Measurements from ENCODE around the gene PSG4.
"Not testable (repeated sequence)": the region's sequence is repeated elsewhere in the genome, so short reads cannot be mapped to it uniquely, and the experiment has no call there.

Gene PSG4

GRCh38 chr19:43198686-43199419 lies 6.6 kb downstream of the PSG4 start:
- DNase-seq (ENCODE audit: low read depth): not testable (repeated sequence)

GRCh38 chr19:43197666-43198397 lies 7.6 kb downstream of the PSG4 start:
- not testable (repeated sequence) for DNase-seq (ENCODE audit: low read depth)

- not testable (repeated sequence) for DNase-seq (ENCODE audit: low read depth)
Measured at GRCh38 chr19:43194397-43194796, 11.0 kb downstream of the PSG4 start.

- DNase-seq (ENCODE audit: low read depth): not testable (repeated sequence)
Measured at GRCh38 chr19:43192381-43193155, 12.9 kb downstream of the PSG4 start.

GRCh38 chr19:43188092-43188491 lies 17.3 kb downstream of the PSG4 start:
- DNase-seq (ENCODE audit: low read depth): not testable (repeated sequence)

GRCh38 chr19:43186311-43186935 lies 19.0 kb downstream of the PSG4 start, which contains the start of gene PSG5:
Gene PSG5 (minus strand): TSS chr19:43186536. CDS start chr19:43186405, 131 bp downstream.
- not testable (repeated sequence) for DNase-seq (ENCODE audit: low read depth)

- peak; percentile 78 for DNase-seq (ENCODE audit: low read depth)
Measured at GRCh38 chr19:43181869-43182771, 23.3 kb downstream of the PSG4 start.

- not testable (repeated sequence) for DNase-seq (ENCODE audit: low read depth)
Measured at GRCh38 chr19:43179569-43180147, 25.8 kb downstream of the PSG4 start.

GRCh38 chr19:43178577-43178976 lies 26.9 kb downstream of the PSG4 start:
- DNase-seq (ENCODE audit: low read depth): not testable (repeated sequence)

GRCh38 chr19:43165906-43166305 lies 39.5 kb downstream of the PSG4 start:
- not testable (repeated sequence) for DNase-seq (ENCODE audit: low read depth)

- DNase-seq (ENCODE audit: low read depth): not testable (repeated sequence)
Measured at GRCh38 chr19:43163135-43163534, 42.3 kb downstream of the PSG4 start.

GRCh38 chr19:43162261-43162660 lies 43.2 kb downstream of the PSG4 start:
- DNase-seq (ENCODE audit: low read depth): not testable (repeated sequence)

- DNase-seq (ENCODE audit: low read depth): no peak
Measured at GRCh38 chr19:43152214-43152613, 53.2 kb downstream of the PSG4 start.

GRCh38 chr19:43149788-43150187 lies 55.6 kb downstream of the PSG4 start:
- DNase-seq (ENCODE audit: low read depth): peak; percentile 7

- peak; percentile 74 for DNase-seq (ENCODE audit: low read depth)
Measured at GRCh38 chr19:43148233-43148632, 57.2 kb downstream of the PSG4 start.
